Measurements from ENCODE around the gene OBSCN.

OBSCN gene

DNA sequence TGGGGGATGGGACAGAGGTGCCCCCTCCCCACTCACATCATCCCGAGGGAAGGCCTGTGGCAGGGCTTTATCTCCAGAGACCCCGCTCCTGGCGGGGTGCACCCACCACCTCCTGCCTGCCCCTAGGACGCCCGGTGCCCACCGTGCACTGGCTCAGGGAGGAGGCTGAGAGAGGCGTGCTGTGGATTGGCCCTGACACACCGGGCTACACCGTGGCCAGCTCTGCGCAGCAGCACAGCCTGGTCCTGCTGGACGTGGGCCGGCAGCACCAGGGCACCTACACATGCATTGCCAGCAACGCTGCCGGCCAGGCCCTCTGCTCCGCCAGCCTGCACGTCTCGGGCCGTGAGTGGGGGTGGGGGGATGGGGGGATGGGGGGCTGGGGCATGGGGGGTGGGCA is 127.1 kb downstream of the OBSCN start:
- H3F3A ChIP-seq (ENCODE audit: insufficient read depth, low read length): no peaks in the 10 kb centered on the region

DNA sequence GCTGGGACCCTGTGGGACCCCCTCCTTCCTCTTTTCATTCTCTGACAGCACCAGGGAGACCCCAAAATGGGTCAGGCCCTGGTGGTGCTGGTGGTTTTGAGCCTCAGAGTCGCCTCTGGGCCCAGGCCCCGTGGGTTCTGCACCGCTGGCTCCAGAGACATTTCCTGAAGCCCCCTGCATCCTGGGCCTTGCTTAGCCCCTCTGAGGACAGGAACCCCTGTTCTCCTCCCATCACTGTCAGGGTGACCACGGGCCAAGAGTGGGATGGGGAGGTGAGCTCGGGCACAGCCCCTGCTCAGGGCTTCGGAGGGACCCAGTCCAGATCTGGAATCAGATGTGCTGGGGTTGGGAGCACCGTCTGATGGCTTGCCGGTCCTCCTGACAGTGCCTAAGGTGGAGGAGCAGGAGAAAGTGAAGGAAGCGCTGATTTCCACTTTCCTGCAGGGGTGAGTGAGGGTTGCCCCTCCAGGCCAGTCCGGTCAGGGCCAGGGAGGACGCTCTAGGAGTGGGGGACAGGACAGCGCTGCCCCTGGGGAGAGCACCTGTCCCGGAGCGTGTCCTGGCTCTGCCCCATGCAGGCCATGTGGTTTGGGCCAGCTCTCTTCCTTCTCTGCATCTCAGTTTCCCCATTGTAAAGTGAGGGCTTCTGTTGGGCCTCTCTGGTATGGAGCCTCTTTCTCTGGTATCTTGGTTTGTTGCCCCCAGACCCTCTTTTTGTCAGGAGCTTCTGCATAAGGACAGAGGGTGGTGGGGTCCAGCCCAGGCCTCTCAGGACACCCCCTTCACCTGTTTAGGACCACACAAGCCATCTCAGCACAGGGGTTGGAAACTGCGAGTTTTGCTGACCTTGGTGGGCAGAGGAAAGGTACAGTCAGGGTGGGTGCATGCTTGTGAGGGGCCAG is 127.8 kb downstream of the OBSCN start:
- no peaks in the 10 kb centered on the region for H3K4me1 ChIP-seq (ENCODE audit: insufficient read depth, low read length, severe bottlenecking)
- no peaks in the 10 kb centered on the region for H3K9me2 ChIP-seq (ENCODE audit: low read depth, low read length)
- no peaks in the 10 kb centered on the region for H3K79me2 ChIP-seq (ENCODE audit: insufficient read depth, low read length)
- no peak overlapping the region for H3K4me2 ChIP-seq (ENCODE audit: low read length)
- H3K9ac ChIP-seq (ENCODE audit: low read length): no peak overlapping the region
- H3K9me3 ChIP-seq (ENCODE audit: low read length): no peaks in the 10 kb centered on the region
- TF ChIP-seq, protein P1, sequence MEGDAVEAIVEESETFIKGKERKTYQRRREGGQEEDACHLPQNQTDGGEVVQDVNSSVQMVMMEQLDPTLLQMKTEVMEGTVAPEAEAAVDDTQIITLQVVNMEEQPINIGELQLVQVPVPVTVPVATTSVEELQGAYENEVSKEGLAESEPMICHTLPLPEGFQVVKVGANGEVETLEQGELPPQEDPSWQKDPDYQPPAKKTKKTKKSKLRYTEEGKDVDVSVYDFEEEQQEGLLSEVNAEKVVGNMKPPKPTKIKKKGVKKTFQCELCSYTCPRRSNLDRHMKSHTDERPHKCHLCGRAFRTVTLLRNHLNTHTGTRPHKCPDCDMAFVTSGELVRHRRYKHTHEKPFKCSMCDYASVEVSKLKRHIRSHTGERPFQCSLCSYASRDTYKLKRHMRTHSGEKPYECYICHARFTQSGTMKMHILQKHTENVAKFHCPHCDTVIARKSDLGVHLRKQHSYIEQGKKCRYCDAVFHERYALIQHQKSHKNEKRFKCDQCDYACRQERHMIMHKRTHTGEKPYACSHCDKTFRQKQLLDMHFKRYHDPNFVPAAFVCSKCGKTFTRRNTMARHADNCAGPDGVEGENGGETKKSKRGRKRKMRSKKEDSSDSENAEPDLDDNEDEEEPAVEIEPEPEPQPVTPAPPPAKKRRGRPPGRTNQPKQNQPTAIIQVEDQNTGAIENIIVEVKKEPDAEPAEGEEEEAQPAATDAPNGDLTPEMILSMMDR (IDR thresholded peaks at IDR 0.05; ENCODE audit: low read length): no peak
- TF ChIP-seq EZH2 (IDR thresholded peaks at IDR 0.05; ENCODE audit: borderline replicate concordance, low read length): no peak
- H2AFZ ChIP-seq (ENCODE audit: low read length): no peak overlapping the region
- no peak overlapping the region for H3K27ac ChIP-seq (ENCODE audit: low read depth, low read length, poor library complexity, severe bottlenecking)
- no peaks in the 10 kb centered on the region for H3F3A ChIP-seq (ENCODE audit: insufficient read depth, low read length)
- H4K20me1 ChIP-seq (ENCODE audit: insufficient read depth, low read length): no peaks in the 10 kb centered on the region
- no peak overlapping the region for H3K4me3 ChIP-seq (ENCODE audit: low read depth, low read length, poor library complexity, severe bottlenecking)
- H3K27me3 ChIP-seq (ENCODE audit: insufficient read depth, low read length): no peaks in the 10 kb centered on the region
- no peaks in the 10 kb centered on the region for H3K36me3 ChIP-seq (ENCODE audit: insufficient read depth, low read length)

More for the DNA sequence above, 127.1 kb downstream of the OBSCN start:
- Histone ChIP-seq H2AFZ (ENCODE audit: low read length) (no peak overlapping the region), H3K4me2 (ENCODE audit: low read length) (no peak overlapping the region), H3K27me3 (ENCODE audit: insufficient read depth, low read length) (no peaks in the 10 kb centered on the region), H3K9me2 (ENCODE audit: low read depth, low read length) (no peaks in the 10 kb centered on the region), H3K27ac (ENCODE audit: low read depth, low read length, poor library complexity, severe bottlenecking) (no peak overlapping the region), H3K36me3 (ENCODE audit: insufficient read depth, low read length) (no peaks in the 10 kb centered on the region), H3K9me3 (ENCODE audit: low read length) (no peaks in the 10 kb centered on the region), H3K9ac (ENCODE audit: low read length) (no peak overlapping the region), H3K79me2 (ENCODE audit: insufficient read depth, low read length) (no peaks in the 10 kb centered on the region), H3K4me3 (ENCODE audit: low read depth, low read length, poor library complexity, severe bottlenecking) (no peak overlapping the region), H3K4me1 (ENCODE audit: insufficient read depth, low read length, severe bottlenecking) (no peaks in the 10 kb centered on the region), H4K20me1 (ENCODE audit: insufficient read depth, low read length) (no peaks in the 10 kb centered on the region)
- TF ChIP-seq, protein P1 (IDR thresholded peaks at IDR 0.05; ENCODE audit: low read length): no peak
- TF ChIP-seq EZH2 (IDR thresholded peaks at IDR 0.05; ENCODE audit: borderline replicate concordance, low read length): no peak

DNA sequence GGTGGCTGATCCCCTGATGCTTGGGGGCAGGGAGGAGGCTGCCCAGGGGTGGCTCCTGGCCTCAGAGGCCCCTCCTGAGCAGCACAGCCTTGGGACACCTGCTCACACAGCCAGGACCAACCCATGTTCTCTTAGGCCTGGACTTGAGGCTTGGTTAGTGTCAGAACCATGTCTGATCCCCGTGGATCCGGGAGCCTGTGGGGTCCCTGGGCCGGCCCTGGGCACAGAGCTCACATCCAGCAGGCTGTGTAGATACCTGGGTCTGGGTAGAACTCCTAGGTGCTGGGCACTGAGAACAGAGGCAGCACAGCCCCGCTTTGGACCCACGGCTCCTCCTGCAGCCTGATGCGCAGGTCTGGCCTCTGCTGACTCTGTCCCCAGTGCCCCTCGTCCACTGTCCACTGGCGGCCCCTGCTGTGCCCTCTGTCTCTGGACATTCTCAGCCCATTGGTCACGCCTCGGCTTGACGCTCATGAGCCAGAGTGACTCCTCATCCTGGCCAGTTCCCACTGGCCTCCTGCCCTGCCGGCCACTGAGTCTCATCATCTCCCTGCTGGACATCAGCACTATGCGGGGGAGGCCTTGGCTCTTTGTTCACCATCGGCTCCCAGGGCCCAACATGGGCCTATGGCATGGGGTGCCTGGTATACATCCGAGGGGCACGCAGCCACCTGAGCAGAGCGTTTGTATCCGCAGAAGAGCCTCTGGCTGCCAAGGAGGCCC is 128.6 kb downstream of the OBSCN start:
- Histone ChIP-seq H3K36me3 (ENCODE audit: insufficient read depth, low read length) (no peaks in the 10 kb centered on the region), H3F3A (ENCODE audit: insufficient read depth, low read length) (no peaks in the 10 kb centered on the region), H3K4me3 (ENCODE audit: low read depth, low read length, poor library complexity, severe bottlenecking) (no peak overlapping the region), H3K4me2 (ENCODE audit: low read length) (no peak overlapping the region), H3K9ac (ENCODE audit: low read length) (no peak overlapping the region), H4K20me1 (ENCODE audit: insufficient read depth, low read length) (no peaks in the 10 kb centered on the region), H3K9me2 (ENCODE audit: low read depth, low read length) (no peaks in the 10 kb centered on the region), H3K9me3 (ENCODE audit: low read length) (no peaks in the 10 kb centered on the region), H3K27ac (ENCODE audit: low read depth, low read length, poor library complexity, severe bottlenecking) (no peak overlapping the region), H3K27me3 (ENCODE audit: insufficient read depth, low read length) (no peaks in the 10 kb centered on the region), H2AFZ (ENCODE audit: low read length) (no peak overlapping the region), H3K4me1 (ENCODE audit: insufficient read depth, low read length, severe bottlenecking) (no peaks in the 10 kb centered on the region), H3K79me2 (ENCODE audit: insufficient read depth, low read length) (no peaks in the 10 kb centered on the region)
- TF ChIP-seq EZH2 (IDR thresholded peaks at IDR 0.05; ENCODE audit: borderline replicate concordance, low read length): no peak
- TF ChIP-seq, protein P1 (IDR thresholded peaks at IDR 0.05; ENCODE audit: low read length): no peak
